ENCODE measurements around the gene DCAF6. TPM values are rescaled to one million over a fixed set of nuclear protein-coding genes. Genes with fewer than 3 reads are reported as not detected.

The DCAF6 gene
- total RNA-seq, 2 experiments from 2014 or later: 23.2 to 30.6 TPM

DNA sequence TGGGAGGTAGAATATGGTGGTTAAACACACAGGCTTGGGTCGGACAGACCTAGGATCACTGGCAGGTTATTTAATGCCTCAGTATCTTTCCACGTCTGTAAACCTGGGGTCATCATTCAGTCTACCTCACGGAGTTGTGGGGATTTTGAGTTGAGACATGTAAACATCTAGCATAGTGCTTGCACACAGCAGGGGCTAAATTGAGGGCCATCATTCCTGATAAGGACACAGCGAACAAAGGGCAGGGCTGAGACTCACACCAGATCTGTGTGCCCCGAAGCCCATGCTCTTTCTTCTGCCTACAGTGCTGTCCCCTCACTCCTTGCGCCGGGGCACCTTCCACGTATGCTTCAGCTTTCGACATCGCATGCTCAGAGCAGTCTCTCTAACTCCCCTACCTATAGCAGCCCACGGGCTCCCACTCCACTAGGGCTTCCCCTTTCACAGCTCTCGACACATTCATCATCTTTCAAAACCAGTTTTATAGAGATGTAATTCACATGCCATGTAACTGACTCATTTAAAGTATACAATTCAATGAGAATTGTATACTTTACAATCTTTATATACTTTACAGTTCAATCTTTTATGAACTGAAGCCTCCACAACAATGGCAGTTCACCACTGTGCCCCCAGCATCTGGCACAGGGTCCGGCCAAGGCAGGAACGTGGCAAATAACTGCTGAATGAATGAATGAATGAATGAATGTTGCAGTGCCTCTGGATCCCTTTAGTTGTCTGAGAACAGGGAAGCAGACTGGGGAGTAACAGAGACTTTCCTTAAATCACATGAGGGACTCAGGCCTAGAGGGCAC lies 152.2 kb downstream of the DCAF6 start:
- intact Hi-C loops (cut with micrococcal nuclease; ENCODE audit: unreplicated experiment): loop anchor here (10.0 kb wide), 1 partner anchor 284 kb away; no protein-coding TSS in a partner anchor
- BruUV-seq (replicated peaks): no TSS peak

DNA sequence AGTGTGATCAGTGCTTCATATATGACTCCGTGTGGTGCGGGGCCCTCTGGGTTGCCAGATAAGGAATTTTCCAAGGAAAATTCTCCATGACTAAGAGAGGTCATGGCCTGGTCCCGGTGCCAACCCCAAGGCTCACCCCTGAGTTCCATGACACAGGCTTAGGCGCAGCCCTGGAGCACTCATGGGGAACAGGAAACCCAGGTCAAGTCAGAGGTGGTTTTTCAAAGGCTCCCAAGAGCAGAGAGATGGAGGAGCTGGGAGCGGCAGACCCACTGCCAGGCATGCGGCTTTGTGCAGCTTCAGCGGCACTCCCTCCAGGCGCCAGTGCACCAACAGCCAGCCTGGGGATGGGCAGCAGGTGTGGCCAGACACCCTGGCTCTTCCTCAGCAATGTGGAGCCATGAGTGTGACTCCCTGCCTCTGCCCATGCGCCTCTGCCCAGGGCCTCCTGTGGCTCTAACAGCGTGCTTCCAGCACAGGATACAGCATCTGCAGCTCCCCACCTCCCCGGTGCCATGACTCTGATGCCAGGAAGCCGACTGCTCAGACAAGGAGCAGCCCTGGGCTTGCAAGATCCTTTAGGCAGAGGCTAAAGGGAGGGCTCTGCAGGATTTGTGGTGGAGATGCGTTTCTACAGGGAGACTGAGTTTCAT lies 153.0 kb downstream of the DCAF6 start:
- intact Hi-C loops (cut with micrococcal nuclease; ENCODE audit: unreplicated experiment): loop anchor here (10.0 kb wide), 1 partner anchor 285 kb away; no protein-coding TSS in a partner anchor
- Histone ChIP-seq H3K27ac (ENCODE audit: low read depth, low read length, poor library complexity, severe bottlenecking) (no peak overlapping the region), H3K9me3 (ENCODE audit: low read length) (no peaks in the 10 kb centered on the region), H3K4me2 (ENCODE audit: low read length) (no peak overlapping the region), H2AFZ (ENCODE audit: low read length) (no peak overlapping the region), H4K20me1 (ENCODE audit: insufficient read depth, low read length) (no peaks in the 10 kb centered on the region; the same call in 1 of the 2 replicates), H3K4me1 (ENCODE audit: insufficient read depth, low read length, poor library complexity, severe bottlenecking) (no peaks in the 10 kb centered on the region), H3K79me2 (ENCODE audit: insufficient read depth, low read depth, low read length) (no peaks in the 10 kb centered on the region), H3K36me3 (ENCODE audit: insufficient read depth, low read length) (no peaks in the 10 kb centered on the region), H3K4me3 (ENCODE audit: low read depth, low read length, poor library complexity, severe bottlenecking) (no peak overlapping the region), H3K9me2 (ENCODE audit: insufficient read depth, low read length) (no peaks in the 10 kb centered on the region)
- no peak for DNase-seq (ENCODE audit: low spot score)
- TF ChIP-seq, protein P1, sequence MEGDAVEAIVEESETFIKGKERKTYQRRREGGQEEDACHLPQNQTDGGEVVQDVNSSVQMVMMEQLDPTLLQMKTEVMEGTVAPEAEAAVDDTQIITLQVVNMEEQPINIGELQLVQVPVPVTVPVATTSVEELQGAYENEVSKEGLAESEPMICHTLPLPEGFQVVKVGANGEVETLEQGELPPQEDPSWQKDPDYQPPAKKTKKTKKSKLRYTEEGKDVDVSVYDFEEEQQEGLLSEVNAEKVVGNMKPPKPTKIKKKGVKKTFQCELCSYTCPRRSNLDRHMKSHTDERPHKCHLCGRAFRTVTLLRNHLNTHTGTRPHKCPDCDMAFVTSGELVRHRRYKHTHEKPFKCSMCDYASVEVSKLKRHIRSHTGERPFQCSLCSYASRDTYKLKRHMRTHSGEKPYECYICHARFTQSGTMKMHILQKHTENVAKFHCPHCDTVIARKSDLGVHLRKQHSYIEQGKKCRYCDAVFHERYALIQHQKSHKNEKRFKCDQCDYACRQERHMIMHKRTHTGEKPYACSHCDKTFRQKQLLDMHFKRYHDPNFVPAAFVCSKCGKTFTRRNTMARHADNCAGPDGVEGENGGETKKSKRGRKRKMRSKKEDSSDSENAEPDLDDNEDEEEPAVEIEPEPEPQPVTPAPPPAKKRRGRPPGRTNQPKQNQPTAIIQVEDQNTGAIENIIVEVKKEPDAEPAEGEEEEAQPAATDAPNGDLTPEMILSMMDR (conservative IDR thresholded peaks at IDR 0.05; ENCODE audit: low read length): no peak
- TF ChIP-seq EZH2phosphoT487 (IDR thresholded peaks at IDR 0.05; ENCODE audit: borderline replicate concordance, low read depth, low read length): no peak
- no TSS peak for BruUV-seq (replicated peaks)
- ChIA-PET CTCF (ENCODE audit: unreplicated experiment) (no interaction called here), POLR2A (no interaction called here)

More for the DNA sequence above, 152.2 kb downstream of the DCAF6 start:
- H3K9me2 ChIP-seq (ENCODE audit: insufficient read depth, low read length): no peaks in the 10 kb centered on the region
- H3K9me3 ChIP-seq (ENCODE audit: low read length): no peaks in the 10 kb centered on the region
- no peaks in the 10 kb centered on the region for H3K36me3 ChIP-seq (ENCODE audit: insufficient read depth, low read length)
- no peak overlapping the region for H3K27ac ChIP-seq (ENCODE audit: low read depth, low read length, poor library complexity, severe bottlenecking)
- no peaks in the 10 kb centered on the region for H3K79me2 ChIP-seq (ENCODE audit: insufficient read depth, low read depth, low read length)
- ChIA-PET CTCF (ENCODE audit: unreplicated experiment) (no interaction called here), POLR2A (no interaction called here)
- H2AFZ ChIP-seq (ENCODE audit: low read length): no peak overlapping the region
- no peak overlapping the region for H3K4me2 ChIP-seq (ENCODE audit: low read length)
- H3K4me1 ChIP-seq (ENCODE audit: insufficient read depth, low read length, poor library complexity, severe bottlenecking): no peaks in the 10 kb centered on the region
- DNase-seq (ENCODE audit: low spot score): no peak
- H3K4me3 ChIP-seq (ENCODE audit: low read depth, low read length, poor library complexity, severe bottlenecking): no peak overlapping the region
- TF ChIP-seq, protein P1 (conservative IDR thresholded peaks at IDR 0.05; ENCODE audit: low read length): no peak
- TF ChIP-seq EZH2phosphoT487 (IDR thresholded peaks at IDR 0.05; ENCODE audit: borderline replicate concordance, low read depth, low read length): no peak
- H4K20me1 ChIP-seq (ENCODE audit: insufficient read depth, low read length): no peaks in the 10 kb centered on the region; the same call in 1 of the 2 replicates

DNA sequence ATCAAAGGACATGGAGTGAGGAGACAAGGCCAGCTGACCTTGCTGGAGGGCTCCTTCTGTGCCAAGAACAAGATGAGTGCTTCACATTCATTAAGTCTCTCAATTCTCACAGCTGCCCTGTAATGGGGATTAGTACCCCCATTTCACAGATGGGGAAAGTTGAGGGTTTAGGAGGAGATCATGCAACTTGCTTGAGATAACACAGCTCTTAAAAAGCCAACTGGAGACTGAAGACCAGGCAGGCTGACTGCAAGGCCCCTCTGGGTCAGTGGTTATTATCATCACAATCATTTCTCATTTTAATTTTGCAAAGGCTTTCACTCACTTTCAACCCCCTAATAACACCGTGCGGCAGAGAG lies 153.5 kb downstream of the DCAF6 start:
- CTCF ChIA-PET (ENCODE audit: unreplicated experiment): no interaction called here
- no peaks in the 10 kb centered on the region for H3K4me1 ChIP-seq (ENCODE audit: insufficient read depth, low read length, poor library complexity, severe bottlenecking)

More for the DNA sequence above, 153.5 kb downstream of the DCAF6 start:
- no TSS peak for BruUV-seq (replicated peaks)
- Histone ChIP-seq H3K9me3 (ENCODE audit: low read length) (no peaks in the 10 kb centered on the region), H3K36me3 (ENCODE audit: insufficient read depth, low read length) (no peaks in the 10 kb centered on the region), H3K79me2 (ENCODE audit: insufficient read depth, low read depth, low read length) (no peaks in the 10 kb centered on the region), H3K4me2 (ENCODE audit: low read length) (no peak overlapping the region), H3K27ac (ENCODE audit: low read depth, low read length, poor library complexity, severe bottlenecking) (no peak overlapping the region), H3K4me3 (ENCODE audit: low read depth, low read length, poor library complexity, severe bottlenecking) (no peak overlapping the region), H4K20me1 (ENCODE audit: insufficient read depth, low read length) (no peaks in the 10 kb centered on the region; the same call in 1 of the 2 replicates), H2AFZ (ENCODE audit: low read length) (no peak overlapping the region), H3K9me2 (ENCODE audit: insufficient read depth, low read length) (no peaks in the 10 kb centered on the region)
- POLR2A ChIA-PET: no interaction called here
- TF ChIP-seq, protein P1 (conservative IDR thresholded peaks at IDR 0.05; ENCODE audit: low read length): no peak
- TF ChIP-seq EZH2phosphoT487 (IDR thresholded peaks at IDR 0.05; ENCODE audit: borderline replicate concordance, low read depth, low read length): no peak
- no peak for DNase-seq (ENCODE audit: low spot score)
- intact Hi-C loops (cut with micrococcal nuclease; ENCODE audit: unreplicated experiment): loop anchor here (10.0 kb wide), 1 partner anchor 285 kb away; no protein-coding TSS in a partner anchor
